Muscle of leg (tissue), 11 donors: ENCODE results near the gene WDR72. TPM values are rescaled to one million over a fixed set of nuclear protein-coding genes. Genes with fewer than 3 reads are reported as not detected.

Source experiments
- DNase-seq: peaks from one replicate; pipeline ENCODE4 v3.0.0; 2013
- H3K27ac ChIP-seq: one replicate; pipeline ENCODE4 v1.5.1; 2013; ENCODE audit warnings: mild to moderate bottlenecking, low read length, control low read depth
- H3K27me3 ChIP-seq: one replicate; pipeline ENCODE4 v1.6.1; 2013; ENCODE audit warnings: low read length; ENCODE audit not compliant: control insufficient read depth, insufficient read depth
- H3K36me3 ChIP-seq: one replicate; pipeline ENCODE4 v1.6.1; 2013; ENCODE audit warnings: low read length; ENCODE audit not compliant: control insufficient read depth, insufficient read depth
- H3K4me1 ChIP-seq: one replicate; pipeline ENCODE4 v1.6.1; 2013; ENCODE audit warnings: low read length; ENCODE audit not compliant: control insufficient read depth, insufficient read depth
- H3K4me3 ChIP-seq: one replicate; pipeline ENCODE4 v1.5.1; 2013; ENCODE audit warnings: low read length, control low read depth
- H3K9me3 ChIP-seq: replicated peaks from 2 replicates; pipeline ENCODE4 v1.6.1; 2013; ENCODE audit warnings: low read depth, low read length; ENCODE audit not compliant: control insufficient read depth
- WGBS: methylation state at CpG from one replicate; pipeline ENCODE4 v1.1.5; 2013; ENCODE audit warnings: missing lambda C conversion rate; ENCODE audit not compliant: insufficient coverage; 5-methylcytosine and 5-hydroxymethylcytosine counted together
- polyA plus RNA-seq, 8 donors: library from polyadenylated mRNA; unstranded; fragments of 120-200 nt; gene quantifications; one replicate each; pipeline versions ENCODE4 v1.2.1 to v1.2.3, GENCODE V29; 2013; ENCODE audit warnings: inconsistent platforms in 1 of 8, low replicate concordance in 1 of 8; ENCODE audit not compliant: insufficient read length in 8 of 8, insufficient read depth in 1 of 8
- total RNA-seq: library from RNA; stranded (reverse); fragments of 120-200 nt; gene quantifications from one replicate; pipeline ENCODE4 v1.2.4, GENCODE V29; 2013

Gene WDR72
- total and polyA plus RNA-seq, 9 donors = 0.13 to 0.61 (median 0.26) TPM

DNA sequence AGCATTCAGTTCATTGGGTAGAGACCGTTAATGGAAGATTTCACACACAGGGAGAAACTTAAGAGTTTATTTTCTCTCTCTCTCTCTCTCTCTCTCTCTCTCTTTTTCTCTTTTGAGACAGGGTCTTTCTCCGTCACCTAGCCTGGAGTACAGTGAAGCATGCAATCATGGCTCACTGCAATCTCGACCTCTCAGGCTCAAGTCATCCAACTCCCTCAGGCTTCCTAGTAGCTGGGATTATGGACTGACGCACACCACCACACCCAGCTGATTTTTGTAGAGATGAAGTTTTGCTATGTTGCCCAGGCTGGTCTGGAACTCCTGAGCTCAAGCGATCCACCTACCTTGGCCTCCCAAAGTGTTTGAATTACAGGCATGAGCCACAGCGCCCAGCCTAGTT is 1.6 kb downstream of the WDR72 start:
- WGBS = no CpG with 5 or more reads among the region's 6 CpGs
- Histone ChIP-seq H3K36me3 (no peaks in the 10 kb centered on the region), H3K4me3 (no peak overlapping the region), H3K9me3 (no peaks in the 10 kb centered on the region), H3K27me3 (peaks cover 12% of the 10 kb centered on the region), H3K27ac (no peak overlapping the region), H3K4me1 (peaks cover 3% of the 10 kb centered on the region)
- DNase-seq = no peak

DNA sequence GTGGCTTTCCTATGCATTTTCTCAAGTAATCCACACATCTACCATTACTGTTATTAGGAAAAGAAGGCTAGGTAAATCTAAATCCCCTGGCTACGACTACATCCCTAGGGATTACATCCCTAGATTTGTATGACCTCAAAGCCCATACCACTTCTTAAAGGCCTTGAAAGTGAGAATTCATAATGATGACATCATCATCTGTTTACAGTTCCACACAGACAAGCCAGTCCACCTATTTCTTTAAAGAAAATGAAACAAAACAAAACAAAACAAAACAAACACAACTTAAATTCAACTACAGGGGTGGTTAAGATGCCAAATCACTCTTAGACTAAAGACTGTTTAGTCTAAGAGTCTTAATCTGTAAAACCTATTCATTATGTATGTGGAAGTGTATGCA is 5.7 kb downstream of the WDR72 start:
- WGBS = no CpG with 5 or more reads among the region's 1 CpG
- H3K27ac ChIP-seq = no peak overlapping the region
- no peaks in the 10 kb centered on the region for H3K4me1 ChIP-seq
- H3K36me3 ChIP-seq = no peaks in the 10 kb centered on the region
- H3K27me3 ChIP-seq = peaks cover under 1% of the 10 kb centered on the region
- no peaks in the 10 kb centered on the region for H3K9me3 ChIP-seq
- no peak for DNase-seq
- no peak overlapping the region for H3K4me3 ChIP-seq

- H3K9me3 ChIP-seq = no peaks in the 10 kb centered on the region
- no peak for DNase-seq
- no peaks in the 10 kb centered on the region for H3K36me3 ChIP-seq
- no peak overlapping the region for H3K27ac ChIP-seq
- WGBS = 60% methylated on average over 1 of the region's 4 CpGs
- H3K4me3 ChIP-seq = no peak overlapping the region
- no peaks in the 10 kb centered on the region for H3K4me1 ChIP-seq
- H3K27me3 ChIP-seq = no peaks in the 10 kb centered on the region
These were observed 7.1 kb downstream of the WDR72 start for GRCh38 chr15:53752406-53752805.

GRCh38 chr15:53747501-53748068 is 11.9 kb downstream of the WDR72 start:
- no CpG with 5 or more reads among the region's 1 CpG for WGBS
- DNase-seq = no peak
- H3K36me3 ChIP-seq = no peaks in the 10 kb centered on the region
- no peak overlapping the region for H3K27ac ChIP-seq
- no peaks in the 10 kb centered on the region for H3K4me1 ChIP-seq
- no peaks in the 10 kb centered on the region for H3K9me3 ChIP-seq
- no peak overlapping the region for H3K4me3 ChIP-seq
- H3K27me3 ChIP-seq = no peaks in the 10 kb centered on the region

DNA sequence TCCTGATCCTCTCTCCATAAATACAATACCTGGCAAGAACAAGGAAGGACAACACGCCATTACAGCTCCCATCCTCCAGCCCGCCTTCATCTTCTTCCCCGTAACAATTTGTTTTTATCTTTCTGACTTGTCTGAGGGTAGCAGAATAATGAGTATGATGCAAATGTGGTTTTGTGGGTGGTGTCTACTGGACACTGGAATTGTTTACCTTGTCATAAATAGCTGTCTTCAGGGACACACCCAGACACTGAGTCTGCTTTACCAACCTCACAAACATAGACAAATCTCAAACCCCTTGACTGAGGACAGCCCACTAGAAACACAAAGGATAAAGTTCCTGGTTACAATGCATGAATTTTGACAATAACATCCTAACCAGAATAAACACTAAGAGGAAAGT is 13.4 kb downstream of the WDR72 start:
- Histone ChIP-seq H3K27ac (no peak overlapping the region), H3K9me3 (no peaks in the 10 kb centered on the region), H3K4me1 (no peaks in the 10 kb centered on the region), H3K36me3 (no peaks in the 10 kb centered on the region), H3K27me3 (no peaks in the 10 kb centered on the region), H3K4me3 (no peak overlapping the region)
- DNase-seq = no peak
- no CpG with 5 or more reads among the region's 3 CpGs for WGBS

GRCh38 chr15:53739651-53740050 is 19.8 kb downstream of the WDR72 start:
- Histone ChIP-seq H3K27ac (no peak overlapping the region), H3K4me3 (no peak overlapping the region), H3K27me3 (no peaks in the 10 kb centered on the region), H3K4me1 (no peaks in the 10 kb centered on the region), H3K9me3 (no peaks in the 10 kb centered on the region), H3K36me3 (no peaks in the 10 kb centered on the region)
- WGBS = no CpG with 5 or more reads among the region's 4 CpGs
- DNase-seq = no peak

- no peaks in the 10 kb centered on the region for H3K9me3 ChIP-seq
- no peak for DNase-seq
These were observed 20.3 kb downstream of the WDR72 start for GRCh38 chr15:53739187-53739586.

DNA sequence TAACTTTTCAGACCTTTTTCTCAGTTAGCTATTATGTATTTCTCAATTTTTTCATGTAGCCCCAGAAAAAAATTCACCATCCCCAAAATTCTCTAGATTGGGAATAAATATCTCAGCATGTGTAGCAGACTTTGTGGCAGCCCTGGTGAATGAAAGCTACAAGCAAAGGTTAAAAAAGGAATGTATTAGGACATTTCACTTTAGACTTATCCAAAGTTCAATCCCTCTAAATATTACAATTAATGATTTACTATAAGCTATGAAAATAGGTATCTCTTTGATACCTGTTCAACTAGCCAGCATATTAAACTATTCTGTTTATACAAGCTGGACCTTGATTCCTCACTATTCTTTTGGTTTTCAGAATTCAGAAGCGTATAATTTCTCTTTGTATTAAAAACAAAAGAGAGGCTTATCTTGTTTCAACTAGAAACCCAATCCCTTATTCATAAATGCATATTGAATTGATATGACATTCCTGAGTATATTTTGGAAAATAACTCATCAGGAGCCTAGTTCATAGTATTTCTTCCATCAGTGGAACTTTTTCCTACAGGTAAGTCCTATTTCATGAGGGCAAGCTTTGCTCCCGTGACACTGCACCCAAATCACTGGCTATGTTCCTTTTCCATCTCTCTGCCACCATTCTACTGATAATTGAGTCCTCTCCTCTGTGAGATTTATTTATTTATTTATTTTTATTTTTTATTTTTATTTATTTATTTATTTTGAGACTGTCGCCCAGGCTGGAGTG is 38.0 kb downstream of the WDR72 start:
- H3K27me3 ChIP-seq = no peaks in the 10 kb centered on the region
- H3K4me1 ChIP-seq = no peaks in the 10 kb centered on the region
- no peaks in the 10 kb centered on the region for H3K9me3 ChIP-seq
- H3K36me3 ChIP-seq = no peaks in the 10 kb centered on the region
- WGBS = no CpG with 5 or more reads among the region's 3 CpGs
- no peak for DNase-seq
- no peak overlapping the region for H3K4me3 ChIP-seq
- H3K27ac ChIP-seq = no peak overlapping the region

More at GRCh38 chr15:53739187-53739586, 20.3 kb downstream of the WDR72 start:
- 80% methylated on average over 1 of the region's 4 CpGs for WGBS
- Histone ChIP-seq H3K27me3 (no peaks in the 10 kb centered on the region), H3K4me1 (no peaks in the 10 kb centered on the region), H3K27ac (no peak overlapping the region), H3K36me3 (no peaks in the 10 kb centered on the region), H3K4me3 (no peak overlapping the region)

DNA sequence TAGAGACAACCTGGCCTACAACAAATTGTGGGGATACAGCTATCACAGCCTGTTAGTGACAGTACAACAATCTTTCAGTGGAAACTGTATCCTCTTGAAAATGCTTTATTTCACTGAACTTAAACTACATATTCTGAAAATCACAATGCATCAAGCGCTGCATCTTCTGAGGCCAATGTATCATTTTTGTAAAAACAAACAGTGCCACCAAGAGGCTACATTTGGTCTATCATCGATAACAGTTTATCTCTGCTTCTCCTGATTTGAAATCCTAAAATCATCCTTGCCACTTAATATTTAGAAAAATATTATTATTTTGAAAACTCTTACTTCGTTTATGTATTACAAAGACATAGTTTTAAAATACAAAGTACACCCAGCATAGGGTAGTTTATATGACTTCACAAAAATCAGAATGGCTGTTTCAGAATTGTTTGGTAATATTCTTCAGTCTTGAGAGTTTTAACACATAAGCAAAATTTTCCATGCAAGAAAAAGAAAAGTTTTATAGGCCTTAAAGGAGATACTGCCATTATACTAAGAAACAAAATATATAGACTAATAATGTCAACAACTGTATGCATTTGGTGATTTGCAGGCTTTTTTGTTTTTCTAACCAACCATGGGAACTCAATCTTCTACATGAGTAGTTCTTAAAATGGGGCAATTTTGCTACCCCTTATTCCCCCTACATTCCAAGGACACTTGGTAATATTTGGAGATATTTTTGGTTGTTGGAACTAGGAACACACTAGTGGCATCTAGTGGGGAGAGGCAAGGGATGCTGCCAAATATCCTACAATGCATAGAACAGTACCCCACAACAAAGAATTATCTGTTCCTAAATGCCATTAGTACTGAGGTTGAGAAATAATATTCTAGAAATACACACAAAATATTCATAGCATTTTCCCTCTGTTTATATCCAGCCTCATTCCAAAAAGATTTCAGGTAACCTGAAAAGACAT is 42.3 kb downstream of the WDR72 start:
- peak; percentile 41 for DNase-seq
- H3K27ac ChIP-seq = no peak overlapping the region
- H3K9me3 ChIP-seq = no peaks in the 10 kb centered on the region
- WGBS = 25% methylated on average over 1 of the region's 3 CpGs
- H3K4me3 ChIP-seq = no peak overlapping the region
- H3K36me3 ChIP-seq = no peaks in the 10 kb centered on the region
- no peaks in the 10 kb centered on the region for H3K4me1 ChIP-seq
- H3K27me3 ChIP-seq = no peaks in the 10 kb centered on the region

GRCh38 chr15:53713218-53713617 is 46.2 kb downstream of the WDR72 start:
- Histone ChIP-seq H3K4me3 (no peak overlapping the region), H3K27ac (no peak overlapping the region), H3K4me1 (no peaks in the 10 kb centered on the region), H3K9me3 (no peaks in the 10 kb centered on the region), H3K27me3 (no peaks in the 10 kb centered on the region), H3K36me3 (no peaks in the 10 kb centered on the region)
- no peak for DNase-seq
- WGBS = no CpG with 5 or more reads among the region's 6 CpGs
